NCI-H2227 (cell line): Measurements from ENCODE around the gene DIPK1B.

ENCODE experiments used
- DNase-seq: peaks from one replicate; lab custom pipeline; 2025; ENCODE audit not compliant: unreplicated experiment; lab: John Stamatoyannopoulos, UW

Gene DIPK1B

GRCh38 chr9:136686534-136686793 lies 25.9 kb upstream of the DIPK1B start:
- no peak for DNase-seq

DNA sequence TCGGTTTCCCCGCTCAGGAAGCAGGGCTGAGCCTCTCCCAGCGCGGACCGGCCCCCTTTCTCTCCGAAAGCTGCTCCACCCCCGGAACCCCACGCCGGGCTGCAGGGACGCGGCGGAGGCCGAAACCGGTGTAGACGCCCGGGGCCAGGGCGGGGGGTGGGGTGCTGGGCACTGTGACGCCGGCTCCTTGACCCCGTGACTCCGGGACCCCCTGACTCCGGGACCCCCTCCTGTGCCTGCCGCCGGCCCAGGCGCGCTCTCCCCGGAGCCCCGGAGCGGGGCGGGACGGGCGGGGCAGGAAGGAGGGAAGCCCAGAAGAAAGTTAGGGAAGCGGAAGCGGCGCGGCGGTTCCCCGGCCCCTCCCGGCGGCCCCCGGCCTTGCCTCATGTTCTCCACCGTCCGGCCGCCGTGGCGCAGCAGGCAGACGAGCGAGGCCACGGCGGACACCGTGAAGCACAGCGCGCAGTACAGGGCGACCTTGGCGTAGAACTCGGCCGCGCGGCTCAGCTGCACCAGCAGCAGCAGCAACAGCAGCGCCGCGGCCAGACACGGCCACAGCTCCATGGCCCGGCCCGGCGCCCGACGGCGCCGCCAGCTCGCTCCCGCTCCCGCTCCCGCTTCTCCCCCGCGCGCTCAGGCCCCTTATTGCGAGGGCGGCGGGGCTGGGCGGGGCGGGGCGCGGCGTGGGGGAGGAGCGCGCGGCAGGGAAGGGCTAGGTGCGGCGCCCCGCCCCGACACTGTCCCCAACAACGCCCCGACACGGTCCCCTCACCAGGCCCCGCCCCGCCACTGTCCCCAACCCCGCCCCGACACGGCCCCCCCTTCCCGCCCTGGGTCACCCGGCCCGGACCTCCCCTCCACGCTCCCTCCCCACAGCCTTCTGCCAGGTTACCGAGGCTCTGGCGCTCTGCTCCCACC lies 25.3 kb upstream of the DIPK1B start, which contains the start of gene AGPAT2:
TSS of gene AGPAT2 (minus strand) at position 664 of the 918 bp plus-strand sequence. CDS start at position 564, 100 bp downstream.
- DNase-seq: peak; percentile 69

GRCh38 chr9:136687721-136688223 lies 24.6 kb upstream of the DIPK1B start:
- no peak for DNase-seq

DNA sequence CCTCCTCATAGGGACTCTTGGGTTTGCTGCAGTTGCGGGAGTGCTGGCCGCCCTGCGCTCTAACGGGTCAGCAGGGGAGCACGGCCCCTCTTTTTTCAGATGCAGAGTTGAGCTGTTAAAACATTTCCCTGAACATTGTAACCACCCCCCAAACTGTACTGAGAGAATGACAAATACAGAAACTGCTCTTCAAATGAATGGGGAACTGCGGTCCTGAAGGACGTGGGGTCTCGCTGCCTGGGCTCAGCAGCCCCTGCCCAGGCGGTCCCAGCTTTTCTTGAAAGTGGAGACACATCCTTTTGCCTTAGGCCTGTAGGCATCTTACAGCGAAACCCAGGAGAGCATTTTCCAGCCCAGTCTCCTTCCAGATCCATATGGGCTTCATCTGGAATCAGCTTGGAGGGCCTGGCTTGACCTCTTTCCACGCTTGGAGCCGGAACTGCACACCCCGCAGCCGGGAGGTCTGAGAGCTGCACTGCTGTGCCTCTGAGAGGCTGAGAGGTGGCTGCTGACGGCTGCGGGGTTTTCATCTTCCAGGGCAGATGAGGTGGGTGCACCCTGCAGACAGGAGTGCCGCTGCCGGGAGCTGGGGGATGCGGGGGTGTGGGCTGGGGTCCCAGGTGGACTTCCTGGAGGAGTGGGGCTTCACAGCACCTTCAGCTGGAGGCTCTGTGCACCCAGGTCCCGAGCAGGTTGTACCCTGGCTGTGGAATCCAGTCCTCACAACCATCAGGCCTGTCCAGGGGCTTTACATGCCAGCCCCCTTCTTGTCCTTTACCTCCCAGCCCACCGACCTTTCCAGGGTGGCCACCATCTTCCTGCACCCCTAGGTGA lies 23.9 kb upstream of the DIPK1B start:
- no peak for DNase-seq

- DNase-seq: no peak
Measured at GRCh38 chr9:136689108-136689460, 23.3 kb upstream of the DIPK1B start.

- no peak for DNase-seq
Measured at GRCh38 chr9:136690104-136690805, 22.1 kb upstream of the DIPK1B start.

DNA sequence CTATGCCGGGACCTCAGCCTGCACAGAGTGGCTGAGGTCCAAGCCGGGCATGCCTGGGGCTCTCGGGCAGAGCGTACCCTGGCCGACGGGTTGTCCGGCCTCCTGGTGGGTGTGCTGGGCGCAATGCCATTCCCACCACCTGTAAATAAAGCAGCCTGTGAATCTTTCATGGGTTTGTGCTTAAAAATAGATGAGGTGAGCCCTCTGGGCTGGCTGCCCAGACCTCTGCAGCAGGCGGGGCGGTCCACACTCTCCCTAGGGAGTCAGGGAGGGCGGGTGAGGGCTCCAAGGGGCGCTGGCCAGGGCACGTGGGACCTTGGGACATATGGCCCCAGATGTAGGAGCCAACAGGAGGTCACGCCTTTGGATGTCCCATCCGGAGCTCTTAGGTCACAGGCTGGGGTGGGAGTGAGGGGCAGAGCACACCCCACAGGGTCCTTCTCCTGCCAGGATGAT lies 21.5 kb upstream of the DIPK1B start:
- no peak for DNase-seq

- DNase-seq: no peak
Measured at GRCh38 chr9:136691316-136692184, 20.8 kb upstream of the DIPK1B start.

- DNase-seq: no peak
Measured at GRCh38 chr9:136692185-136693134, 19.9 kb upstream of the DIPK1B start.

- no peak for DNase-seq
Measured at GRCh38 chr9:136693135-136693489, 19.3 kb upstream of the DIPK1B start.

DNA sequence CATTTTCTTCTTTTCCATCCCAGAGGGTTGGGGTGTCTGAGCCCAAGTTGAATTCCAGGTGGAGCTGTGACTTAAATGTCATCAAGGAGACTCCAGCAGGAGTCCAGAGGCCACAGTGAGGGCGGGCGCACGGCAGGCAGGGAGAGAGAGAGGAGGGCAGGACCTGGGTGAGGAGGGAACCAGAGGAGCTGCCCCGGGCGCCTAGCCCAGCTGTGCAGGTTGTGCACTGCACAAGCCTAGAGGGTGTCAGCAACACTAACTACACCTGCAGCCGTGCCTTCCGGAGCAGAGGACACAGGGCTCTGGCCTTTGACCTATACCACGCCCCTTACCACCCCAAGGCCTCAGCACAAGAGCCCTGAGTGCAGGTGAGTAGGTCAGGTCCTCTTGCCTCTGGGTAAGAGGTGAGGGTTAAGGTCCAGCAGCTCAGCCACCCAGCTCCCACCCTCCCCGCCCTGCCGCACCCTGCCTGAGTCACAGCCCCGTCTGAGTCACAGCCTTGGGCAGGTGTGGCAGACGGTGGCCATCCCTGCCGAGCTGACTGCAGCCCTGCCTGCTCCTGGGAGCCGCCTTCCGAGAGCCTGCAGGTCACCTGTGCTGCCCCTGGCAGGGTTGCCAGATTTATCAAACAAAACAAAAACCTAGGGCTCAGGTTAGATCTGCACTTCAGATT lies 18.7 kb upstream of the DIPK1B start:
- no peak for DNase-seq

GRCh38 chr9:136694163-136694871 lies 18.1 kb upstream of the DIPK1B start:
- DNase-seq: no peak

GRCh38 chr9:136694872-136695247 lies 17.5 kb upstream of the DIPK1B start:
- DNase-seq: no peak

DNA sequence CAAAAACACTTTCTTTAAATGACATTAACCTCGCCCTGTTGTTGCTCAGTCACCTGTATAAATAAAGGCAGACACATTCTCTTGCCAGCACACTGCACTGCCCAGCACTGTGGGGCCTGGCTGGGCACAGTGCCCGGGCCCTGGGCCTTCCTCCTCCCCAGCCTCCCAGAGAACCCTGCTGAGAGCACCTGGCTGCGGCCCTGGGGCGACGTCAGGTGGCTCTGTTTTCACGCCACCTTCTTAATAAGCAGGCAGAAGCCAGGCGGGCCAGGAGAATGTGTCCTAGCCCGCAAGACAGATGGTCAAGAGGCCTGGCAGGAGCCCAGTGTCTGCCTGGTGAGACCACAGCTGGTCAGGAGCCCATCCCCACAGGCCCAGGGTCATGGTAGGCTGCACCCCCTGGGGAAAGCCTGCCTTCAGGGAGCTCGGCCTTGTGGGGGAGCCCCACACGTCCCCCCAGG lies 16.9 kb upstream of the DIPK1B start:
- no peak for DNase-seq

GRCh38 chr9:136695955-136696354 lies 16.4 kb upstream of the DIPK1B start:
- DNase-seq: no peak

GRCh38 chr9:136696502-136696901 lies 15.9 kb upstream of the DIPK1B start:
- DNase-seq: no peak

DNA sequence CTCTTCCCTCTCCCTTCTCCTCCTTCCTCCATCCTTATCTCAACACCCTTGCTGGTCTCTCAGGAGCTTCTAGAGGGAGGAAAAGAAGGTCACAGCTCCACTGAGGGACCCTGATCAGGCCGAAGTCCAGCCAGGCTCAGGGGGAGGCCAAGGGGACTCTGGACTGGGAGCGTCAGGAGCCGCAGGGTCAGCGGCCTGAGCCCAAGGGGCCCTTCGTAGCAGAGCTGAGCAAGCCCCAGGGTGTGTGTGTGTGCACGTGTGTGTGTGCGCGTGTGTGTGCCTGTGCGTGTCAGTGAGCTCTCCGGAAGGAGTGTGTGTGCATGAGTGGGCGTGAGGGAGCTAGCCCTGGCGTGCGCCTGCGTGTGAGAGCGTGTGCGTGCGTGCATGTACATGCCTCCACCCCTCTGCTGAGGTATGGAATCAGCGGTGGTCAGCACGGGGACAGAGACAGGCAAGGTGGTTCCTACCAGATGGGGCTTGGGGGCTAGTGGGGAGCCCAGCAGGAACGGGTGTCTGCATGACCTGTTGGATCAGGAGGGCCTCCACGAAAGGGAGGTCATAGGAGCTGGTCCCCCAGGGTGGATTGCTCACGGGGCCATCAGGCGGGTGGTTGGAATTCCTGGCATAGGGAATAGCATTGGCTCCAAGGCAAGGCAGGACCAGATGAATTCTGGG lies 15.1 kb upstream of the DIPK1B start:
- no peak for DNase-seq
